GM04504 (cell line): ENCODE results near the gene TUBA3D.
"Not testable (repeated sequence)": the region's sequence is repeated elsewhere in the genome, so short reads cannot be mapped to it uniquely, and the experiment has no call there.

Experiments
- DNase-seq: peaks from one replicate; pipeline ENCODE4 v3.0.0-alpha.2; 2012; ENCODE audit warnings: low read depth

The TUBA3D gene

GRCh38 chr2:131514408-131515166, 38.7 kb downstream of the TUBA3D start:
- DNase-seq: not testable (repeated sequence)

- DNase-seq: not testable (repeated sequence)
These were observed 39.3 kb downstream of the TUBA3D start for GRCh38 chr2:131515235-131515634.

GRCh38 chr2:131516011-131516410, 40.1 kb downstream of the TUBA3D start:
- no peak for DNase-seq

- not testable (repeated sequence) for DNase-seq
These were observed 40.7 kb downstream of the TUBA3D start for GRCh38 chr2:131516621-131517020.

DNA sequence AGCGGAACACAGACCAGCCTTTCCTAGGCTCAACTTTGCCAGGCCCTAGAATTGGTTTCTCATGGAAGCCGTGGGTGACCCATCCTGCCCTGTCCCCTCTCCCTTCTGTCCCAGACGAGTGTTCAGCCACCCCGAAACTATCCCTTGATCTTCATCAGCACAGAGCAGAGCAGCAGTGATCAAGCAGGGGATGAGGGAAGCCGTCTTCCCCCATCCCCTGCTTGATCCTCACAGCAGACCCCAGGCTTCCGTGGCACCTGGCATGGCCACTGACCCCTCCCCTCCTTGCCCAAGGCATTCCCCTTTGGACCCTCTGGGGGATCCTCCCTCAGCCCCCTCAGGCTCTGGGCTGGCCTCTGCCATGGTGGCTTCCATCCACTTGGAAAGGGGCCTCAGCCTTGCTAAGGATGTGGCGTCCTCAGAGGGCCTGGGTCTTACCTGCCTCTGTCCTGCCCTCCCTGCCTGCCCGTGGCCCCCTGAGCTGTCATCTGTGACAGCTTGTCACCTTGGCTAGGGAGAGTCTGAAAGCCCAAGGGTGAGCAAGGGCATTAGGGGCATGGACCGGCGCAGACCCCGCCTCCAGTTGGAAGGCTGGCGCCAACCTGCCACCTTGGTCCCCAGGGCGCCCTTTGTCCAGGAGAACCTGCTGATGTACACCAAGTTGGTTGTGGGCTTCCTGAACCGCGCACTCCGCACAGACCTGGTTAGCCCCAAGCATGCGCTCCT, 41.4 kb downstream of the TUBA3D start:
- no peak for DNase-seq

GRCh38 chr2:131517856-131518255, 41.9 kb downstream of the TUBA3D start:
- DNase-seq: not testable (repeated sequence)

- not testable (repeated sequence) for DNase-seq
These were observed 42.6 kb downstream of the TUBA3D start for GRCh38 chr2:131518531-131518930.

DNA sequence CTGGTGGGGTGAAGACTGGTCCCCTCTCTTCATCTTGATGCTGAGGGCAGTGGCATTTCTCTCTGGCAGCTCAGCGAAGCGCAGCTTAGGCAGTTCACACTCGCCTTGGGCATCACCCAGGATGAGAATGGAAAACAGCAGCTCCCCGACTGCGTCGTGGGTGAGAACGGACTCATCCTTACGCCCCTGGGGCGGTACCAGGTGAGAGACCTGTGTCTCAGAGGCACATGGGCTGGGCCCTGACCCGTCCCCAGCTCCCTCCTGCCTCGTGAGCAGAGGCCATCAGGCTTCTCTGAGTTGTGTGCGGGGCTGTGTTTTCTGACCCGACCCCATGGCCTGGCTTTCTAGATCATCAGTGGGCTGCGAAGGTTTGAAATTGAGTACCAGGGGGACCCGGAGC, 43.5 kb downstream of the TUBA3D start:
- no peak for DNase-seq

GRCh38 chr2:131519871-131520470, 44.1 kb downstream of the TUBA3D start:
- not testable (repeated sequence) for DNase-seq

GRCh38 chr2:131520526-131520925, 44.6 kb downstream of the TUBA3D start:
- no peak for DNase-seq

- DNase-seq: not testable (repeated sequence)
These were observed 45.6 kb downstream of the TUBA3D start for GRCh38 chr2:131521524-131521923.

GRCh38 chr2:131521961-131522781, 46.3 kb downstream of the TUBA3D start:
- DNase-seq: no peak

DNA sequence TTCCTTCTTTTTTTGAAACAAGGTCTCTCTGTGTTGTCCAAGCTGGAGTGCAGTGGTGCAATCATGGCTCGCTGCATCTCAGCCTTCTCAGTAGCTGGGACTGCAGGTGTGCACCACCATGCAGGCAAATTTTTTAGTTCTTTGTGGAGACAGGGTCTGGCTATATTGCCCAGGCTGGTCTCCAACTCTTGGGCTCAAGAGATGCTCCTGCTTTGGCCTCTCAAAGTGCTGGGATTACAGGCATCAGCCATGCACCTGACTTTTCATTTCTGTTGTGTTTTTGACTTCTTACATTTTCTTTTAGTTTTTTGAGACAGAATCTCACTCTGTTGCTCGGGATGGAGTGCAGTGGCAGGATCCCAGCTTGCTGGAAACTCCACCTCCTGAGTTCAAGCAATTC, 49.3 kb downstream of the TUBA3D start:
- DNase-seq: not testable (repeated sequence)

GRCh38 chr2:131527131-131528001, 51.4 kb downstream of the TUBA3D start, which contains the start of gene CCDC74A:
Gene CCDC74A (plus strand): TSS chr2:131527888. CDS start chr2:131527971, 83 bp downstream.
- DNase-seq: peak; percentile 14

- DNase-seq: not testable (repeated sequence)
These were observed 53.3 kb downstream of the TUBA3D start for GRCh38 chr2:131528981-131529863.

- DNase-seq: not testable (repeated sequence)
These were observed 54.0 kb downstream of the TUBA3D start for GRCh38 chr2:131529864-131530445.

- DNase-seq: not testable (repeated sequence)
These were observed 54.9 kb downstream of the TUBA3D start for GRCh38 chr2:131530626-131531344.

DNA sequence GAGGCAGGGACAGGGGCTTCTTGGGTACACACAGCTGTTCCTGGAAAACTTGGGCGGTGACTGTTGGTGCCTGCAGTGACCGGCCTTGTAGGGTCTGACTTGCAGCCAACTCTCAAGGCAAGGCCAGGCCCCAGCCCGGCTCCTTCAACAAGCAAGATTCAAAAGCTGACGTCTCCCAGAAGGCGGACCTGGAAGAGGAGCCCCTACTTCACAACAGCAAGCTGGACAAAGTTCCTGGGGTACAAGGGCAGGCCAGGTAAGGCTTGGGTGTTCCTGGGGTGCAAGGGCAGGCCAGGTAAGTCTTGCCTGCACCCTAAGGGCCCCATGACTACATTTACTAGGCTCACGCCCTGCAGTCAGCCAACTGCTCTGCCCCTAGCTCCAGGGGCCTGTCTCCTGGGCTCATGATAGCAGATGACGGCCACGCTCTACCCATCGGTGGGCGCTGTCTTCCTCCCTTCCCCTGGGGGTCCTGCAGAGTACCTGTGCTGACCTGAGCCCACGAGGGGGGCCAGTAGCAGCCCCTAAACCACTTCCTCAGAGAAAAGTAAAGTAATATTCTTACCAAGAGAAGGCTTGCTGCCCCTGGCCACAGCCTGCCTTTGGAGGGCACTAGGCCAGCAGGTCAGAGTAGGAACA, 55.7 kb downstream of the TUBA3D start:
- not testable (repeated sequence) for DNase-seq
